GM19438 (cell line): Measurements from ENCODE around the gene AGO3.

Experiments used
- ATAC-seq: cut with Tn5 transposase; IDR thresholded peaks from one replicate; pipeline ENCODE4 v1.9.1; 2021; ENCODE audit warnings: low read depth; ENCODE audit not compliant: unreplicated experiment

AGO3 gene

GRCh38 chr1:36118447-36119204 is 187.7 kb downstream of the AGO3 start:
- ATAC-seq, result no peak

- ATAC-seq, result no peak
These were observed 188.6 kb downstream of the AGO3 start for GRCh38 chr1:36119456-36119855.
